SK-N-SH treated with all-trans-retinoic acid at 6 μM for 48 hours (cell line): ENCODE results near the gene C17orf100.

Experiments
- ATAC-seq: fragments of 200-7000 bp; cut with Tn5 transposase; 3 replicates; pipeline ENCODE4 v1.9.1; 2020; ENCODE audit warnings: mild to moderate bottlenecking, moderate library complexity
- BACH2 ChIP-seq: fragments of 250-450 bp; sonication (Bioruptor Pico); IDR thresholded peaks from 2 replicates; pipeline ENCODE4 v1.9.0; 2021; ENCODE audit warnings: mild to moderate bottlenecking, borderline replicate concordance
- CSDC2 ChIP-seq: fragments of 250-450 bp; sonication (Bioruptor Pico); IDR thresholded peaks from 2 replicates; pipeline ENCODE4 v1.5.0; 2020; ENCODE audit warnings: mild to moderate bottlenecking, moderate library complexity
- ESRRG ChIP-seq: fragments of 250-450 bp; sonication (Bioruptor Pico); IDR thresholded peaks from 2 replicates; pipeline ENCODE4 v1.6.1; 2021; ENCODE audit warnings: mild to moderate bottlenecking
- ISL1 ChIP-seq: fragments of 250-450 bp; sonication (Bioruptor Pico); IDR thresholded peaks from 2 replicates; pipeline ENCODE4 v2.1.2; 2022; ENCODE audit warnings: mild to moderate bottlenecking, moderate library complexity
- OSR1 ChIP-seq: fragments of 250-450 bp; sonication (Bioruptor Pico); IDR thresholded peaks from 2 replicates; pipeline ENCODE4 v1.8.0; 2022; ENCODE audit warnings: moderate library complexity, mild to moderate bottlenecking, inconsistent platforms
- PATZ1 ChIP-seq: fragments of 250-450 bp; sonication (Bioruptor Pico); IDR thresholded peaks from 2 replicates; pipeline ENCODE4 v1.8.0; 2020; ENCODE audit warnings: mild to moderate bottlenecking, moderate library complexity, borderline replicate concordance
- POU6F1 ChIP-seq: fragments of 250-450 bp; sonication (Bioruptor Pico); IDR thresholded peaks from 2 replicates; pipeline ENCODE4 v1.8.0; 2021; ENCODE audit warnings: low read depth, mild to moderate bottlenecking, moderate library complexity, borderline replicate concordance
- PPARA ChIP-seq: fragments of 250-450 bp; sonication (Bioruptor Pico); IDR thresholded peaks from 2 replicates; pipeline ENCODE4 v1.5.0; 2020; ENCODE audit warnings: mild to moderate bottlenecking, borderline replicate concordance
- TOX ChIP-seq: fragments of 250-450 bp; sonication (Bioruptor Pico); IDR thresholded peaks from 2 replicates; pipeline ENCODE4 v1.8.0; 2021; ENCODE audit warnings: mild to moderate bottlenecking, moderate library complexity, borderline replicate concordance
- ZFP3 ChIP-seq: fragments of 250-450 bp; sonication (Bioruptor Pico); IDR thresholded peaks from 2 replicates; pipeline ENCODE4 v1.5.0; 2020; ENCODE audit warnings: mild to moderate bottlenecking, moderate library complexity
- ZFP30 ChIP-seq: fragments of 450-650 bp; formaldehyde crosslinking; IDR thresholded peaks from 2 replicates; pipeline ENCODE4 v1.5.0; 2022; ENCODE audit warnings: mild to moderate bottlenecking, moderate library complexity
- ZNF565 ChIP-seq: fragments of 450-650 bp; formaldehyde crosslinking; conservative IDR thresholded peaks from 2 replicates; pipeline ENCODE4 v1.5.0; 2020; ENCODE audit warnings: low read depth, mild to moderate bottlenecking, moderate library complexity
- ZNF70 ChIP-seq: fragments of 450-650 bp; formaldehyde crosslinking; IDR thresholded peaks from 2 replicates; pipeline ENCODE4 v1.5.0; 2020; ENCODE audit warnings: mild to moderate bottlenecking, moderate library complexity
- ZNF8 ChIP-seq: fragments of 450-650 bp; formaldehyde crosslinking; IDR thresholded peaks from 2 replicates; pipeline ENCODE4 v1.5.0; 2020; ENCODE audit warnings: mild to moderate bottlenecking, moderate library complexity
- TF ChIP-seq, protein P1 (sequence below): fragments of 250-450 bp; sonication (Bioruptor Pico); IDR thresholded peaks from 2 replicates; pipeline ENCODE4 v1.5.0; 2020; ENCODE audit warnings: mild to moderate bottlenecking, moderate library complexity
- TF ChIP-seq, protein P2 (sequence below): fragments of 250-450 bp; sonication (Bioruptor Pico); IDR thresholded peaks from 2 replicates; pipeline ENCODE4 v1.5.1; 2020; ENCODE audit warnings: low read depth, mild to moderate bottlenecking, moderate library complexity

C17orf100 gene

DNA sequence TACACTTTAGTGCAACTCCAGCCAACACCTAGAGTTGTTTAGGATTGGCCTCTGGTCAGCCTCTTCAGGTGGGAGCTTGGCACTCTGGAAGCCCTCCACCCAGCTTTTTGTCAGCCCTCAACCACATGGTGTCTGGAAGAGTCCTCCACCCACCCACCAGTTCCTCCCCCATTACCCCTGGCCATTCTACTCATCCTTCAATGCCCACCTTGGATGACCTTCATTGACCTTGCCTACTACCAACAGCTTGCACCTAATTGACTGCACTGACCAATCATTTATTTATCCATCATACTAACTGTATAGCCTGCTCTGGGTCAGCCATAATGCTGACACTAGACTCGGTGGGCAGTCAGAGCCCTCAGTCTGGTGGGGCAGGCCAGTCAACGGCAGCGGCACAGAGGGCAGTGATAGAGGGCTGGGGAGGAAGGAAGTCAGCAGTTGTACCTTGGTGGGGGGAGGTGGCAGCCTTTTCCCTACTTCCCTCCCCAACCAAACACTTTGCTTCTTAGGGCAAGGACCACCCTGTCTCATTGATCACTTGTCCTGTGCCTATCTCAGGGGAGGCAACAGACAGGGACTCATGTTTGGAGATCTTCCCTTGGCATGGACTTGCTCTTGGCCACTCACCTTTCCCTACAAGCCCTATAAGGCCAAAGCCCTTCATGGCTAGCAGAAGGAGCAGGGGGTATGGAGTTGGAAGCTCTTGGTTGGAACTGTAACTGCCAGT is 32.3 kb downstream of the C17orf100 start:
- ATAC-seq = no peak

DNA sequence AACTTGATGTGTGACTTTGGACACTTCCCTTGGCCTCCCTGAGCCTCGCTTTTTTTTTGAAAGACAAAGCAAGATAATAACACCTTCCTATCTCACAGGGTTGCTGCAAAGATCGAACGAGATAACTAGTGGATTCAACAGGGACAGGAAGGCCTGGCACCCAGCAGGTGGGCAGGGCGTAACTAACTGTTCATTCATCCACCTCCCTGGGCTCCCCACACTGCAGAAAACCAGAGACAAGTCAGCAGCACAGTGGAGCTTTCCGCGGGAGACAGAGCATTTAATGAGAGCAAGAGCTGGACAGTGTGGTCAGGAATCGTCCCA is 32.9 kb downstream of the C17orf100 start:
- no peak for ATAC-seq
- TF ChIP-seq PPARA = no peak
- TF ChIP-seq POU6F1 (CRISPR knock-in tag) = no peak
- TF ChIP-seq ZFP30 = no peak
- TF ChIP-seq, protein P1, sequence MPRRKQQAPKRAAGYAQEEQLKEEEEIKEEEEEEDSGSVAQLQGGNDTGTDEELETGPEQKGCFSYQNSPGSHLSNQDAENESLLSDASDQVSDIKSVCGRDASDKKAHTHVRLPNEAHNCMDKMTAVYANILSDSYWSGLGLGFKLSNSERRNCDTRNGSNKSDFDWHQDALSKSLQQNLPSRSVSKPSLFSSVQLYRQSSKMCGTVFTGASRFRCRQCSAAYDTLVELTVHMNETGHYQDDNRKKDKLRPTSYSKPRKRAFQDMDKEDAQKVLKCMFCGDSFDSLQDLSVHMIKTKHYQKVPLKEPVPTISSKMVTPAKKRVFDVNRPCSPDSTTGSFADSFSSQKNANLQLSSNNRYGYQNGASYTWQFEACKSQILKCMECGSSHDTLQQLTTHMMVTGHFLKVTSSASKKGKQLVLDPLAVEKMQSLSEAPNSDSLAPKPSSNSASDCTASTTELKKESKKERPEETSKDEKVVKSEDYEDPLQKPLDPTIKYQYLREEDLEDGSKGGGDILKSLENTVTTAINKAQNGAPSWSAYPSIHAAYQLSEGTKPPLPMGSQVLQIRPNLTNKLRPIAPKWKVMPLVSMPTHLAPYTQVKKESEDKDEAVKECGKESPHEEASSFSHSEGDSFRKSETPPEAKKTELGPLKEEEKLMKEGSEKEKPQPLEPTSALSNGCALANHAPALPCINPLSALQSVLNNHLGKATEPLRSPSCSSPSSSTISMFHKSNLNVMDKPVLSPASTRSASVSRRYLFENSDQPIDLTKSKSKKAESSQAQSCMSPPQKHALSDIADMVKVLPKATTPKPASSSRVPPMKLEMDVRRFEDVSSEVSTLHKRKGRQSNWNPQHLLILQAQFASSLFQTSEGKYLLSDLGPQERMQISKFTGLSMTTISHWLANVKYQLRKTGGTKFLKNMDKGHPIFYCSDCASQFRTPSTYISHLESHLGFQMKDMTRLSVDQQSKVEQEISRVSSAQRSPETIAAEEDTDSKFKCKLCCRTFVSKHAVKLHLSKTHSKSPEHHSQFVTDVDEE (CRISPR knock-in tag) = no peak
- no peak for TF ChIP-seq ESRRG (CRISPR knock-in tag)
- no peak for TF ChIP-seq ISL1
- no peak for TF ChIP-seq ZNF8 (CRISPR knock-in tag)
- TF ChIP-seq, protein P2, sequence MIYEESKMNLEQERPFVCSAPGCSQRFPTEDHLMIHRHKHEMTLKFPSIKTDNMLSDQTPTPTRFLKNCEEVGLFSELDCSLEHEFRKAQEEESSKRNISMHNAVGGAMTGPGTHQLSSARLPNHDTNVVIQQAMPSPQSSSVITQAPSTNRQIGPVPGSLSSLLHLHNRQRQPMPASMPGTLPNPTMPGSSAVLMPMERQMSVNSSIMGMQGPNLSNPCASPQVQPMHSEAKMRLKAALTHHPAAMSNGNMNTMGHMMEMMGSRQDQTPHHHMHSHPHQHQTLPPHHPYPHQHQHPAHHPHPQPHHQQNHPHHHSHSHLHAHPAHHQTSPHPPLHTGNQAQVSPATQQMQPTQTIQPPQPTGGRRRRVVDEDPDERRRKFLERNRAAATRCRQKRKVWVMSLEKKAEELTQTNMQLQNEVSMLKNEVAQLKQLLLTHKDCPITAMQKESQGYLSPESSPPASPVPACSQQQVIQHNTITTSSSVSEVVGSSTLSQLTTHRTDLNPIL = no peak
- no peak for TF ChIP-seq ZFP3 (CRISPR knock-in tag)
- no peak for TF ChIP-seq ZNF70 (CRISPR knock-in tag)
- TF ChIP-seq BACH2 = no peak

More for the DNA sequence above, 32.3 kb downstream of the C17orf100 start:
- TF ChIP-seq, protein P2 = no peak
- TF ChIP-seq, protein P1 (CRISPR knock-in tag) = no peak
- TF ChIP-seq TOX (CRISPR knock-in tag) = no peak
- TF ChIP-seq PATZ1 (CRISPR knock-in tag) = no peak
- no peak for TF ChIP-seq ESRRG (CRISPR knock-in tag)
- no peak for TF ChIP-seq BACH2
- TF ChIP-seq CSDC2 (CRISPR knock-in tag) = no peak
- TF ChIP-seq ZNF565 = no peak
- TF ChIP-seq ZNF70 (CRISPR knock-in tag) = no peak
- no peak for TF ChIP-seq OSR1 (CRISPR knock-in tag)
